Activated gamma-delta T cell treated with Interleukin-2 at 50 U/mL for 16 hours (primary cell): Measurements from ENCODE around the gene ARX.

Source experiments
- DNase-seq: peaks from one replicate; pipeline ENCODE4 v3.0.0-alpha.2; 2020

Gene ARX

DNA sequence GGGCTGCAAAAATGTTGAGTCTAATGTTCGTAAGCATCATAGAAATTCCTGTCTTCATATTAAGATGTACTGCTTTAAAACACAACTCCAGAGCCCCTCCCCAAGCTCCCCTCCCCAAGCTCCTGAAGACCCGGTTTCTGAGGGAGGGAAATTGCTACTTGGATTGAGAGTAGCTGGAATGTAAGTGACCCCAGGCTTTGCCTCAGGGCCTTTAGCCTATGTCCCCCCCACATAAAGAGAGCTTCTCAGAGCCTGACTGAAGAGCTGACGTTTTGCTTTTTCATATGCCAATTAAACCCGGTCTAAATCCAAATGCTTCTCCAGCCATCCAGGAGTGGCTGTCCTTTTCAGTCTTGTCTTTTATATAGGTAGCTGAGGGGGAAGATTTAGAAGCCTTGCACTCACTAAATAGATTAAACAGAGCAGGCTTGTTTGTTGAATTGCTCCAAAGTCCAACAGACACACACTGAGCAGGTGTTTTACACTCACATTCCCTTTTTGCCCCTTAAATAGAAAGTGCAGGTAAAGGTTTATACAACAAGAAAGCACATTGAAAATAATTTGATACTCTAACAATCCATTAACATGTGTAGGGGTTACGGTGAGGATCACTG lies 19.6 kb downstream of the ARX start:
- no peak for DNase-seq

DNA sequence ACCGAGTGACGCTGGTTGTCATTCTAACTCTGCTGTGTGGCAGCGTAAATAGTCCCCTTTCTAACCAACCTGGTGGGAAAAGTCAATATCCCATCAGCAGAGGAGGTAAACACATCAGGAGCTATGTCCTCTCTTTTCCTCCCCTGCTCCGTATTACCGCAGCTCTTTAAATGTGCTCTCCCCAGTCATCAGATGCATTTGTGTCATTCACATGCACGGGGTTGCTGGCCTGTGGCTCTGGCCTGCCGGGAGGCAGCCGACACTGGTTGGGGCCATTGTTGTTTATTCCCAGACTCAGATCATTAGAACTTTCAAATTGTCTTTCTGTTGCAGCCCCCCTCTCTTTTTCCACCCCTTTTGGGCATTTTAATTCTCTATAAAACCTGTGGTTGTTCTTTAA lies 21.9 kb downstream of the ARX start:
- no peak for DNase-seq

DNA sequence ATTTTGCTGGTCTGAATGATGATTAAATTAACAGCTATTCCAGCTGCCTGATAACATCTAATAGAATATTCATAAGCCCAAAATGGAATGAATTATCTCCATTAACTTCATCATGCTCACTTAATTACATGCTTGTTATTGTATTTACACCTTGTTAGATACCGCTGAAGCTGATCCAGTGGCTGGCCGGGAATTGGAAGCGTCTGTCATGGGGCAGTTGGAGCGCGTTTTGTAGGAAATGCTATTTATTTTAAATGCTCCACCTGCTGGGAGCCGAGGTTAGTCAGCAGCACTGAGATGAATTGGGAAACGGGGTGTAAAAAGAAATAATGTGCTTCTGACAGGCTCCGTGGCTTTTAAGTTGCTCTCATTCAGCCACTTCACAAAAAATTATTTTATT lies 25.2 kb downstream of the ARX start:
- no peak for DNase-seq

DNA sequence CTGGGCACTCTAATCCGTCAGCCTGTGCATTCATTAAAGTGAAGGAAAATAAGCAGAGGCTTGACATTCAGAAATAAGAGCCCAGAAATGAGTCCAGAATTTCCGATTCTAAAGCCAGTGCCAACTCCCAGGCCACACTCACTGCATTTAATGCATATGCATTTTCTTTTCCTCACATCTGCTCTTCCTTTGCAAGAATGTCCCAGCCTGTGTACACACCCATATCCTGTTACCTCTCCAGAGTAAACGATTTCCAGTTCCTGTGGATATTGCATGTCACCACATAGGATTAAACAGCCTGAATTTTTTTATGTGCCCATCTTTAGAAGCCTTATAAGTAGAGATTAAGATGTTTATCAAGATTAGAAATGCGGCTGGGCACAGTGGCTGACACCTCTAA lies 27.5 kb downstream of the ARX start:
- DNase-seq, result no peak

DNA sequence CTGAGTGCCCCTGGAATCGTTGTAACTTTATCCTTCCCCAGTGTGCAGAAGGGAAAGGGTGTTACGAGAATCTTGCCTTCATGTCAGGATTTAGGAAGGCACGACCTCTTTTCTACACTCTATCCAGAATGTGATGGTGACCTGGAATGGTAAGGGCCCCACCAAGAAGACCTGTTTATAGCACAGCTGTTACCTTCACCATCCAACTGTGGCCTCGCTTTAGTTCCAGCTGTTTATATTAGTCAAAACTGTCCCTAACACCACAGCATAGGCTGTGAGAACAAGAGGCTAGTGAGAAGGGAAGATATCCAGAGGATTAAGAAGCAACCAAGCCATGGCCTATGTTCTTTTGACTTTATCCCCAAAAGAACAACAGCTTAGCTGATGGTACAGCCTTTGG lies 28.0 kb downstream of the ARX start:
- no peak for DNase-seq

DNA sequence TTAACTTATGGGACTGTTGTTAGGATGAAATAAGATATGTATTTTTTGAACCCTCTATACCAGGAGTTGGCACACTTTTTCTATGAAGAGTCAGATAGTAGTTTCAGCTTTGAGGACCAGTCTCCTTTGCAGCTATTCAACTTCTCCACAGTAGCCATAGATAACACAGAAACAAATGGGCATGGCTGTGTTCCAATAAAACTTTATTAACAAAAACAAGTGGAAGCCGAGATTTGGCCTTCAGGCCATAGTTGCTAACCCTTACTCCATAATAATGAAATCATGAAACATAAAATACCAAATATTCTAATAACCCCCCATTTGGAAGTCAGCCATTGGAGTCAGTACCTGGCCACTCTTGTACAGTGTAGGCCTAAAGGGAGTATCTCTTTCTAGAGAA lies 30.6 kb downstream of the ARX start:
- no peak for DNase-seq

DNA sequence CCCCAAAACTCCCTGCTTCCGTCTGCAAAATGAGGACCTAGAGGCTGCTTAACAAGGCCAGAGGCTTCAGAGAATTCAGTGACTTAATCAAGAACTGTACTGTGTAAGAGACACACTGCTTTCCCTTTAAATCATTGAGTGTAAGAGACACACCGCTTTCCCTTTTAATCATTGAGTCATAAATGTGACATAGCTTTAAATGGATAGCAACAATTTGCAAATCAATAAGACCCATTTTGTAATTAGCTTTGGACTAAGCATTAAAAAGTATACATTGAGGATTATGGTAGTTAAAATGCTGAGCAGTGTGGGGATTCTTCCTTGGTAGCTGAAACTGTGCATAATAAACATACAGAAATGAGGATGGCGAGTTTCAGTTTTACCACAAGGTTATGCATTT lies 31.8 kb downstream of the ARX start:
- DNase-seq, result no peak

DNA sequence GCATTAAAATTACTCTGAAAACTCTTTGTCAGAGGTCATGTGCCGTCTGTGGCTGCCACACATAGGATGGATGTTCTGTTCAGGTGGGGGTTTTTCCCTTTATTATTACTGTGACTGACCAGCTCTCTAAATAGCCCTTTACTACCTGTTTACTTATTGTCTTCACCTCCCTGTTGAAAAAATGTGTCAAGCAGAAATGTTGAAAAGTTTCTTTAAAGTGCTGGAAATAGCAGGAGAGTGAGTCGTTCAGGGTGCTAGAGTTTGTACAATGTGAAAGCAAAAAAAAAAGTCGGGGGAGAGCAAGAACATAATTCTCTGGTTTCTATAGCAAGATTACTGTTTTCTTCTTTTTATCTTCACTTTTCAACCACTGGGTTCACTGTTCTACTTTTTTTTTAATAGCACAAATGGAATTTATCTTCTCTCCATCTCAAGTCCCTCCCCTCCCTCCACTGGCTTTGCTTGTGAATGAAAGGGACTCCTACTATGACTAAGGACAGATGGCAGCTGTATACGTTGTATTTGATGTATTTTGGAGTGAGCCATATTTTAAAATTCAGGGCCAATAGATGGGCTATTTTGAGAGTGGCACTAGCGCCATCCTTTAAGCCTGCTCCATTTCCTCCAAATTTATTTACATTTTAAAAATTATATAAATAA lies 33.3 kb downstream of the ARX start:
- DNase-seq, result no peak

DNA sequence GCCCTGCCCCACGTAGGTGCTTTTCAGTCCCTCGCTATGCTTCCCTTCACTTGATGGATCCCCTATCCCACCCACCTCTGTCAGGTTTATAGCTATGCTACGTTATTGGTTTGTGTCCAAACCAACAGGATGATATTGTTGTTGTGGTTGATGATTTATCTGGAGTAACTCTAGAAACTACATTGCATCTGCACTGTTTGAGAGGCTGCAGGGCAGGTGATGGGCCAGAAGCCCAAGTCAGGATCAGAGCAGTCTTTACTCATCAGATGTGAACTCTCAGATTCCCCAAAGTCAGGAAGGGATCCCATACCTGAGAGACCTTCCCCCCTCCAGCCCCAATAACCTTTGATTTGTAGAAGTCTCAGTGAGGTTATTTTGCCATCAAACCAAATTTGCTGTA lies 34.7 kb downstream of the ARX start:
- no peak for DNase-seq

DNA sequence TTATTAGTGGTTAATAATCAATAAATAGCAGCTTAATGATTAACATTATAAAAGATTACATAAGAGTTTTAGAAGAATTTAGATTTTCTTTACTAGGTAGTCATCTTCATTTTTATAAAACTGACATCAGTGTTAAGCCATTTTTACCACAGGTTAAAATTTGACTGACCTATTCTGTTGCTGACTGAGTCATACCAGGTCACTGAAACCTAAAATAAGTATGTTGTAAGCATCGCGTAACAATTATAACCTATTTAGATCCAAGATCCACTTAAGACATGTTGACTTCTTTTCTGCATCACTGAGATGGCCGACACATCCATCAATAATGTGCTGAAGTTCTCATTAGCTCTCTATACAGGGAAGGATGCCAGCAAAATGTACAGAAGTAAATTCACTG lies 36.7 kb downstream of the ARX start:
- DNase-seq, result no peak

DNA sequence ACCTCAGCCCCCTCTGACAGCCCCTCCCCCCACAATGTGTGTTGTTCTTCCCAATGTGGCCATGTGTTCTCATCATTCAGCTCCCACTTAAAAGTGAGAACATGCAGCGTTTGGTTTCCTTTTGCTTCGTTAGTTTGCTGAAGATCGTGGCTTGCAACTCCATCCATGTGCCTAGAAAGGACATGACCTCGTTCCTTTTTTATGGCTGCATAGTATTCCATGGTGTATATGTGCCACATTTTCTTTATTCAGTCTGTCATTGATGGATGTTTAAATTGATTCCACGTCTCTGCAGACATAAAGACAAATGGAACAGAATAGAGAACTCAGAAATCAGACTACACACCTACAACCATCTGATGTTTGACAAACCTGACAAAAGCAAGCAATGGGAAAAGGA lies 46.0 kb downstream of the ARX start:
- no peak for DNase-seq

DNA sequence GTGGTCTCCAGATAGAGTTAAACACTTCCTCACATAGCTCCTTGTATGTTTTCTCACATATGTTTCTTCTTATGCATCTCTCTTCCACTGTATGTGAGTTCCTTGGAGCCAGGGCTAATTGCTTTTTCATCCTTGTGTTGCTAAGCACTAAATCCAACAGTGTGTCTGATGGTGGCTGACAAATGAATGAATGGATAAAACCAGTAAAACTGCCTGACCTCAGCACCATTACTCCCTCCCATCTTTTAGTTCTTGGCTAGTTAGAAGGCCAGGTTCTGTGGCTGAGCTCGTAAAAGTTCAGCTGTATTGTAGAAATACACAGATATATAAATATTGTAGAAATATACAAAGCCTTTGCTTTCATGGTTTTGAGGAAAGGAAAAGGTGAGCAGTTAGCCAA lies 50.4 kb downstream of the ARX start:
- DNase-seq, result no peak

DNA sequence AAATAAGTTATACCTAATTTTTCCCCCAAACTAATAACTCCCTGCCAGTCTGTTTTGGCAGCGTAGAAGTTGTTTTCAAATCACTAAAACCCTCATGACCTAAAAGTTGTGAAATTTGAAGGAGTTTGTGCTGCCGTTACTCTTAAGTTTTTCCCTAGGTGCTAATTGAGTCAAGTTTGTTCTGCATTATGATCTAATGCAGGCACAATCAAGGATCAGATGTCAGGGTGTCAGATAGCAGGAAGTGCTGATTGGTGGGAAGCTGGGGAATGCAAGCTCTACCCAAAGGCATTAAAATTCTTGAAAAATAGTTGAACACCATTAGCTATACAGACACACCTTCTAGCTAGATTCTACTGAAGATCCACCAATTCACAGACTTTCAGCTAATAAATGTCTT lies 51.9 kb downstream of the ARX start:
- DNase-seq, result no peak

DNA sequence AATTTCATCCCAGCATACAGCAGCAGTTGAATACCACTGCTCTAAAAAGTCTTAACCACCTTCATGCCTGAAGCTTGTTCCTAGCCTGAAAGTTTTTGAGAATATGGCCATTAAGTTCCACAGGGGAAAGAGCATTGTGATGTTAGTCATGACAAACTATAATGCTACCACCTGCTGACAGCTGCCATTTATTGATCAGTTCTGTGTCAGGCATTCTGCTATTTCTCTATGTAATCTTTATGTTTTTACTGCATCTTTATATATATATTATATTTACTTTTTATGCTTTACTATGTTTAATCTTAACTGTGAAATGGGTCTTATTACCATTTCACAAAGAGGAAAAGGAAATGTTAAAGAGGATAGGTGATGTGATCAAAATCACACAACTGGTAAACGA lies 54.0 kb downstream of the ARX start:
- DNase-seq, result no peak

DNA sequence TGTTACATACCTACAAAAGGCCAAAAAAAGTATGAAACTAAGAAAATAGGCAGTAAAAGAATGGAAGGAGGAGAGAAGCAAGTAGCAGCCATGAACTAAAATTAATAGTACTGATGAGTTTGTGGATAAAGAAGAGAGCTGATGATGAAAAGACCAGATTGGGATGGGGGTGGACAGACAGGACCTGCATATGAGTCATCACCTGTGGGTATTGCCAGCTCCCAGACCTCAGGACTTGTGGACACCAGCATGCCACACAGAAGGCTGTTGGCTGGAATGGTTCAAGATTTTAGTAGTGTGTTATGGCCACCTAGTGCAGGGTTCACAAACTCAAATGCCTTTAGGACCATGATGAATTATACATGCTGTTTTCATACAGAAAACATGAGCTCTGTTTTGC lies 58.9 kb downstream of the ARX start:
- no peak for DNase-seq

DNA sequence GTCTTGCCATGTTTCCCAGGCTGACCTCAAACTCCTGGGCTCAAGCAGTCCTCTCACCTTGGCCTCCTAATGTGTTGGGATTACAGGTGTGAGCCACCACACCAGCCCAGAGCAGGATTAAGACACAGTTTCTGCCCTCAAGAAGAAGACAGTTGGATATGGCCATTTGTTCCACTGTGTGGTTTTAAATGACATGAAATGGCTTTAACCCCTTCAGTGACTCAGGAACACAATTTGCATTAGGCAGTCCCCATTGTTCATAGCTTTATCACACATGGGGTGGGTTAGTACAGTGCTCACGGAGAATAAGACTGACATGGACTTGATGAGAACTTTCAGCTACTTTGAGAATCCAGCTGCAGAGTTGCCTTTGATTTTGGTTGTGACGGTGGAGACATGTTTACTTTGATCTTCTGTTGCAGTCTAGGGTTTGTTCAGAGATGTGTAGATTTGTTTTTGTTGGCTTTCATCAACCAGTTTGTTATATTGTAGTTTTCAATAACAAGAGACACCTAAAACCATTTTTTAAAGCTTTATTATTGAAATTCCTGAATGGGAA lies 60.3 kb downstream of the ARX start:
- DNase-seq, result no peak

DNA sequence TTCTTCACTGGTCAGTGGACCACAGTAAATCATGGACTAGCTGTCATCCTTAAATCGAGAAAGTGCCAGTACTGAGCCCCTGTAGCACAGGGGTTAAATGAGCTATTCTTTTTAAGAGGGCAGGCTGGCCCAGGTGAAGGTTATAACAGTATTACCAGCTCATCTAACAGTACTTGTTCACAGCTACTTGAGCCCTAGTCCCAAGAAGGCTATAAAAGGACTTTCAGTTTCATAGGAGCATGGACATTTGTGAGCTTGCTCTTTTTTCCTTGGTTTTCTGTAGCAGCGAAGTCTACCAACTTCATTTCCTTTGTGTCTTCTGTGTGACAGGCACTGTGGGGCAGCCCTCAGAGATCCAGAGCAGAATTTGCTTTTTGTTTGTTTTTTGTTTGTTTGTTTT lies 61.0 kb downstream of the ARX start:
- no peak for DNase-seq
